IPS-11a (cell line): ENCODE results near the gene TMEM156.

Source experiments
- H3K4me3 ChIP-seq: one replicate; pipeline ENCODE4 v1.5.1; 2013; ENCODE audit warnings: low read depth, low read length, control low read depth

The TMEM156 gene, protein sequence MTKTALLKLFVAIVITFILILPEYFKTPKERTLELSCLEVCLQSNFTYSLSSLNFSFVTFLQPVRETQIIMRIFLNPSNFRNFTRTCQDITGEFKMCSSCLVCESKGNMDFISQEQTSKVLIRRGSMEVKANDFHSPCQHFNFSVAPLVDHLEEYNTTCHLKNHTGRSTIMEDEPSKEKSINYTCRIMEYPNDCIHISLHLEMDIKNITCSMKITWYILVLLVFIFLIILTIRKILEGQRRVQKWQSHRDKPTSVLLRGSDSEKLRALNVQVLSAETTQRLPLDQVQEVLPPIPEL

DNA sequence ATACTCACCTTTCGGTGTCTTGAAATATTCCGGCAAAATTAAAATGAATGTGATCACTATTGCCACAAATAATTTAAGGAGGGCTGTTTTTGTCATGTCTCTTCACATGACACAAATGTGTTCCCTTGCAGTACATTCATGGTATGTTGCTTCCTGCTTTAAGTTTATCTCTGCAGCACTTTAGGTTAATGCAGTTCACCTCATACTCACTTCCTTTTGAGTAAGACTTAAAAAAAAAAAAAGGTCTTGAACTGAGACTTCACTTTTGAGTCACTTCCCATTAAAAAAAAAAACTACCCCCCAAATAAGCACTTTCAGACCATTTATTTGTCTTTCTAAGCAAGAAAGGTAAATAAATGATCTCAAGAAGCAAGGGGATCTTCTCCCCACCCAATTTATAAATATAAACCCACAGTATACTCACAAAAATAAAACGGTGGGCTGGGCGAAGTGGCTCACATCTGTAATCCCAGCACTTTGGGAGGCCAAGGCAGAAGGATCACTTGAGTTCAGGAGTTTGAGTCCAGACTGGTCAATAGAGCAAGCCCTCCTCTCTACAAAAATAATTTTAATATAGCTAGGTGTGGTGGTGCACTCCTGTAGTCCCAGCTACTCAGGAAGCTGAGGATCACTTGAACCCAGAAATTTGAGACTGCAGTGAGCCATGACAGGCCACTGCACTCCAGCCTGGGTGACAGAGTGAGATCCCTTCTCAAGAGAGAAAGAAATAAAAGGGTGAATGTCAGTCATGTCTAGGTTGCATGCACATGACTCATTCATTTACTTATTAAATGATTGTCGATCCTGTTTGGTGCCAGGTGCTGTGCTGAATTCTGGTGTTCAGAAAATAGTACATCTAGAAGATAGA, at the start of gene TMEM156:
TMEM156 (minus strand) TSS at position 192 of the 868 bp plus-strand sequence; CDS start at position 96, 96 bp downstream.
- H3K4me3 ChIP-seq = no peak within 1 kb of the TSS

DNA sequence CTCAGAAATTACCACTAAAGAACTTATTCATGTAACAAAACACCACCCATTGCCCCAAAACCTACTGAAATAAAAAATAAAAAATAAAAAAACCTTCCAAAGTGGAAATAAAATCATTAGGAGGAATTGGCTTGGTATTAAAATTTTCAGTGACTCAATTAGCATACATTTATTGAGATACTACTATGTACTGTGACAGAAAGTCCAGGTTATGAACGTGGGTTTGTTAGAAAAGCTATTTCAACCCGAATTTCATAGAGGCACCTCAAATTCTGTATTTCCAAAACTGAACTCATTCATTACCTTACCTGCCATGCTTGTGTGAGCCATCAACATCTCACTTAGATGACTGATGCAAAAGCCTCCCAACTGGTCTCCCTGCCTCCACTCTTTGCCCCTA, 46.6 kb upstream of the TMEM156 start:
- H3K4me3 ChIP-seq = no peak overlapping the region

DNA sequence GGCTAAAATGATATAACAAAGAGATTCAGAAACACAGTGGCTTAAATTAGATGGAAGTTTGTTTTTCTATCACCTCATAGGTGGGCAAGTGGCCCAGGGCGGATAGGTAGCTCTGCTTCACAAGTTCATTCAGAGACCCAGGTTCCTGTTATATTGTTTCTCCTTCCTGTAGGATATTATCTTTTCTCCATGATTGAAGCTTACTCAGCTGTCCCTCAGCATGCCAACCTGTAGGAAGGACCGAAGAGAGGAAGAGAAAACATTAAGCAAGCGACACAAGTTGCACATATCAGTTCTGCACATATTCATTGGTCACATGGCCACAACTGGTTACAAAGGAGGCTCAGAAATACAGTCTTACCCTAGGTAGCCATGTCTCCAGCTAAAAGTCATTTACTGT, 36.7 kb upstream of the TMEM156 start:
- H3K4me3 ChIP-seq = no peak overlapping the region

DNA sequence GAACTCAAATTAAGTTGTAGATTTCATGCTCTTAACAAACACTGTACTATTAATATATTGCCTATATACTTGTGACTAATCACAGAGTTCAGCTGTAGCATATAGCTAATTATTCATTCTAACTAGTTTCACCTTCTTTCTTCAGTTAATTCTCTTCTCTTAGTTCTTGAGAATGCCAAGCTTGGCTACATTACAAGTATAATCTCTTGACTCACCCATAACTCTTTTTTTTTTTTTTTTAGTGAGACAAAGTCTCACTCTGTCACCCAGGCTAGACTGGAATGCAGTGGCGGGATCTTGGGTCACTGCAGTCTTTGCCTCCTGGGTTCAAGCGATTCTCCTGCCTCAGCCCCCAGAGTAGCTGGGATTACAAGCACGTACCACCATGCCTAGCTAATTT, 35.2 kb upstream of the TMEM156 start:
- H3K4me3 ChIP-seq = no peak overlapping the region

DNA sequence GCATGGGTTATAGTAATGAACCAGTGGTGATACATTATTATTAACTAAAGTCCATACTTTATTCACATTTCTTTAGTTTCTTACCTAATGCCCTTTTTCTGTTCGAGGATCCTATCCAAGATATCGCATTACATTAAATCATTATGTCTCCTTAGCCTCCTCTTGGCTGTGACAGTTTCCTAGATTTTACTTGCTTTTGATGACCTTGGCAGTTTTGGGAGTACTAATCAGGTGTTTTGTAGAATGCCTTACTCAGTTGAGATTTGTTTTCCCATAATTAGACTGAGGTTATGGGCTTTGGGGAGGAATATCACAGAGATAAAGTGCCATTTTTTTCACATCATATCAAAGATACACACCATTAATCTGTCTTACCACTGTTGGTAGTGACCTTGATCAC, 34.8 kb upstream of the TMEM156 start:
- H3K4me3 ChIP-seq = no peak overlapping the region

DNA sequence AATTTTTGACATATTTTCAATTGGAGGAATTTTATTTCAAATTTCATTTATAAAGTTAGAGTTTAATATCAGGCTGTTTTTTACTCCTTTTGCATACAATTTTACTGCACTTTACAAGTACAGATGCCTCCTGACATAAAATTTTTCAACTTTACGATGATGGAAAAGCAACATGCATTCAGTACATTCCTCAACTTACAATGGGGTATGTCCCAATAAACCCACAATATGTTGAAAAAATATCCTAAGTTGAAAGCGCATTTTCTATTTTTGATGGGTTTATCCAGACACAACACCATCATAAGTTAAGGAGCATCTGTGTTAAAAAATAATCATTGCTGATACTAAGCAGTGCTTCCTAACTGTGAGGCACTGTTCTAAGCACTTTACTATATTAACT, 34.2 kb upstream of the TMEM156 start:
- H3K4me3 ChIP-seq = no peak overlapping the region

DNA sequence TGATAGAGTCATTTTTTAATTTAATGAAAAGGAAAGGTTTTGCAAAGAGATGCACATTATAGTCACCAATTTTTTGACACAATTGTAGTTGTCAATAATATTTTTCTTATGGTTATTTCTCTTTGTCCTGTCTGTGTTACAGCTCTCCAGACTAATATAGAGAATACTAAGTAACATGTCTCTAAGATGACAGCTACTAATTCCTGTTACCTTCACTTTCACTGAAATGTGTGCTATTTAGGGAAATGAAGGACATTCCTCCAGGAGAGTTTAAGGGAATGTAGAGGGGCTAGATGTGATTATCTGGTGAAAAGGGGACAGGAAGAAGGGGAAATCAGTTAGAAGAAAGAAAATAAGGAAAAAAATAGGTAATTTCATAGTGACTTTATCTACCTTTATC, 31.2 kb upstream of the TMEM156 start:
- no peak overlapping the region for H3K4me3 ChIP-seq

DNA sequence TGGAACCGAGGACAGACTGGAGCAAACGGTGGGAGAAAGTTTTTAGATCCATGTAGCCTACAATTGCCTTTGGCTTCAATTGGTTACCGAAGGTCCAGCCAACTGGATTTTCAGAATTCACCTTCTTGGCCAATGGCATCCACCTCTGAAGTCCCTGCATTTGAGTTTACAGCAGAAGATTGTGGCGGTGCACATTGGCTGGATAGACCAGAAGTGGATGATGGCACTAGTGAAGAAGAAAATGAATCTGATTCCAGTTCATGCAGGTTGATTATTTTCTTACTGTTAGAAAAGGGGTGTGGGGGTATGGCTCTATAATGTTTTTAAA, 30.5 kb upstream of the TMEM156 start:
- H3K4me3 ChIP-seq = no peak overlapping the region

DNA sequence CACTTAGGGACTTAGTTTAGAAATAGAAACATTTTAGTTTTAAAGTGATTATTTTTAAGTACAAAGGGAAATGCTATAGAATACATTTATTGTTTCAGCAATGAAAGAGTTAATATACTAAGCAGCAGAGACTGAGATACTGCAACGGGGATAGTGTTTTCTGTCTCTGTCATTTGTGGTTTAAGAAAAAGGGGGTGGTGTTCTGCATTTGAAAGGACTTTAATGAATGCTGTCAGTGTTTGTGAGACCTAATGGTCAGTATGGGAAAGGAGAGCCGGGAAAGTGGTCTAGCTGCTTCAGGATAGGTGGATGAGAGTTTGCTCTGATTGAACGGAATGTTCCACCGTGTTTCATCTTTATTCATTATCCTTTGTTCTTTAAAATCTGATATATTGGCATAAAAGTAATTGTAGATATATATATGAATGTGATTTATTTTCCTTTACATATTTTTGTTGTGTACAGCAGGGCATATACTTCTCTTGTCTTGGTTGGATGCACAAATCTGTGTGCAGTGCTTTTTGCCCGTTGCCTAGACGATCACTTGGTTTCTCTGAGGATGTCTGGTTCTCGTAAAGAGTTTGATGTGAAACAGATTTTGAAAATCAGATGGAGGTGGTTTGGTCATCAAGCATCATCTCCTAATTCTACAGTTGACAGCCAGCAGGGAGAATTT, 30.0 kb upstream of the TMEM156 start, which contains the start of gene KLHL5:
KLHL5 (plus strand) TSS at position 139 of the 676 bp plus-strand sequence; CDS start at position 560, 421 bp downstream.
- H3K4me3 ChIP-seq = no peak within 1 kb of the TSS

DNA sequence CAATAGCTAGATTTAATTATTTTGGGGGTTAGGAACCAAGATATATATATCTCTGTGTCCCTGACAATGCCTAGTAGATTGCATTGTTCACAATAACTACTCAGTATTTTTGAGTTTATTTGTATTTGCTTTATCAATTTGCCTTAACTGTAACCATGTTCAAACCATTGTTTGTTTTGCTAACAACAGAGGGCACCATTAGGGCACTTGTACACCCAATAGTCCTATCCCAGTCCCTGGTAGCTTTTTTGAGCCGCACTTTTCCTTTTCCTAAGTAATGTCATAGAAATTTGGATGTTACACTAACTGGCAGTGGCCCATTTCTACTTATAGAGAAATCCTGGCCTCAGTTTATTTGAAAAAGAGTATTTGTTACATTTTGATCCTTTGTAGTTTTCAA, 29.2 kb upstream of the TMEM156 start:
- no peak overlapping the region for H3K4me3 ChIP-seq

DNA sequence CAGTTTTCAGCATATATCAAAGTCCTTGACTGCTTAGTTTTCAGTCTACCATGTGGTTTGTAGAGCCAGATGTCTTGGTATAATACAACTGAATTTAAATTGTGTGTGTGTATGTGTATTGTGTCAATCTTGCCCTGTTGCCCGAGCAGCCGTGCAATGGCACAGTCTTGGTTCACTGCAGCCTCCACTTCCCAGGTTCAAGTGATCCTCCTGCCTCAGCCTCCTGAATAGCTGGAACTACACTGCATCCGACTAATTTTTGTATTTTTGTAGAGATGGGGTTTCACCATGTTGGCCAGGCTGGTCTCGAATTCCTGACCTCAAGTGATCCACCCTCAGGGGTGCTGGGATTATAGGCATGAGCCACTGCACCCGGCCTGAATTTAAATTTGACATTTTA, 23.8 kb upstream of the TMEM156 start:
- H3K4me3 ChIP-seq = no peak overlapping the region

DNA sequence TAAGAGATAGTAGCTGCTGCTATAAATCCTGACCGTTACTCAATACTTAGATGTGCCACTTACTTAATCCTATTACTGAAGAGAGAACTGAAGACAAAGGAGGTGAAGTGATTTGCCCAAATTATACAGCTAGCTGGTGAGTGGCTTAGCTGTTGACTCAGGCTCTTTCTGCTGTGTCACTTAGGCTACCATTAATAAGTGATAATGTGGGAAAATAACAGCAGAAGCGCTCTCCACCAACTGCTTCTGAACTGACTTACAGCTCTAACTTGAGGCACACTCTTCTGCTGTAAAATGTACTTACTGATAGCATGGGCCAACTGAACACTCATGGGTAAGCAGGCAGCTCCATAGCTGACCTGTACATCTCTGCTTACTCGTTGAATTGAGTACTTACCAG, 22.3 kb upstream of the TMEM156 start:
- H3K4me3 ChIP-seq = no peak overlapping the region

DNA sequence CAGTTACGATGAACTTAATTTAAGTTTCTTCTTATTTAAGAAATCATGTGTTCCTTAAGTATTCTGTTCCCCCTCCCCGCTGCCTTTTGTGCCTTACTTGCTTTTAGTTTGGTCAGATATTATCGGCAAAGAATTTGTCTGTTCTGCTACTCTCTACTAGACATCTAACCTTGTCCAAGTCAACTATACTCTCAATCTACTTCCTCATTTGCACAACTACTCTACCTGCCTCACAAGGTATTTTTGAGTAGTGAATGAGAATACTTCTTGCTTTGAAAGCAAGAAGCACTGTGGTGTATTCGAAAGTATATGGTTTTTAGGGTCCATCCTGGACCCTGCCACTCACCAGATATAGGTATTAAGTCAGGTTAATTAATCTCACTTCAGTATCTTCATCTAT, 21.8 kb upstream of the TMEM156 start:
- no peak overlapping the region for H3K4me3 ChIP-seq

DNA sequence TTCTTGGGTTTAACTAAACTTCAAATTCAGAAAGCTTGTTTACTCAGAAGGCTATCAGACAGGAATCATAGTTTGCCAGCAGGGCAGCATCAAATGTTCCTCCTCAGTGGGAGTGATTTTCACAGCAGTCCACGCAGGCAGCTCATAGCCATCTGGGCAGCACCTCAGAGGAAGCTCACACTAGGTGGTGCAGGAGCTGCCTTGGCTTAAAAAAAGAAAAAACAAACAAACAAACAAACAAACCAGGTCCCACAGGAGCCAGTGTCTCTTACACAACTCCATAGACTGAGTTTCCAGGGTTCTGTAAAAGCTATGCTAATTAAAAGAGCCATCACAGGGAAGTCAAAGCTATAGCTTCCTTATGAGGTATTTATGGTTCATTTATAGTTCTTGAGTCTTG, 19.3 kb upstream of the TMEM156 start:
- no peak overlapping the region for H3K4me3 ChIP-seq

DNA sequence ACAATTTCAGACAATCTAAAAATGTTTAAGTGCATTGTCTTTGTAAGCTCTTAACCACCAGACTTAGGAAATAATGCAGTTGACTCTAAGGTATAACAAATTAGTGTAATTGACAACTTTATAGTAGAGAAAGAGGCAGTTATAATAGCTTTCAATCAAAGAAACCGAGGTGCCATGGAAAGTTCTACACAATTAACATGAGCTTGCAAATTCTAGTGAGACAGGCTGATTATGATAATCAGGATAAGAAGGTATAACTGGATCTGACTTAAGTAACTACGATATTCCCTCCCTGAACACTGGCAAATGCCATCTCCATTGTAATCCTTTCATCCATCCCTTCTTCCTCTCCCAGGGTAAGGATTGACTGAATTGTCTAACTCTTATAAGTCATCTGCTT, 18.4 kb upstream of the TMEM156 start:
- H3K4me3 ChIP-seq = no peak overlapping the region

DNA sequence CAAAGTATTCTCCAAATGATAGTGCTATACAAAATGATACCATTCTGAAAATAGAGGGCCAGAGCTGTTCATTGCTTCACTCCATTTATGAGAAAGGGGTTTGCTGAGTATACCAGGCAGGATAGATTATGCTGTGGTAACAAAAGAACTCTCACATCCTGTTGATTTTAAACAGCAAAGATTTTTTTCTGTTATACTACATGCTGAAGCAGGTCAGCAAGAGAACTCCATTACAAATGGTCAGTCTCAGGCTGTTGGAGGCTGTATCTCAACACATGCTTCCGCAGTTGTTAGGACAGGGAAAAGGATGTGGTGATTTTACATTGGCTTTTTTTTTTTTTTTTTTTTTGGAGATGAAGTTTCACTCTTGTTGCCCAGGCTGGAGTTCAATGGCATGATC, 16.1 kb upstream of the TMEM156 start:
- H3K4me3 ChIP-seq = no peak overlapping the region

DNA sequence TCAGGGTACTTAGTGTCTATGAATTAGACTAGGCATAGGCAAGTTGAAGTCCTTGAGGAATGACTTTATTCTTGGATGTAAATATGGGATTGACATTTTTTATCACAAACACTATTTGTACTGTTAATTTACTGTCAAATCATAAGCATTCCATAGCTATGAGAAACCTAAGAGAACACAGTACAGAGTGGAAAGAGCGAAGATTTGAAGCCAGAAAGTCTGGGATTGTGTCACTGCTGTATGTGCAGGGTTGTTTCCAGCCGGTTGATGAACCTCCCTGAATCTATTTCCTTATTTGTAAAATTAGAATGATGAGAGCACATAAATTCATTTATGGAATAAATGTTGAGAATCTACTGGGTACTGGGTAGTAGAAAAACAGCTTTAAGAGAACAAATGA, 15.5 kb upstream of the TMEM156 start:
- no peak overlapping the region for H3K4me3 ChIP-seq

DNA sequence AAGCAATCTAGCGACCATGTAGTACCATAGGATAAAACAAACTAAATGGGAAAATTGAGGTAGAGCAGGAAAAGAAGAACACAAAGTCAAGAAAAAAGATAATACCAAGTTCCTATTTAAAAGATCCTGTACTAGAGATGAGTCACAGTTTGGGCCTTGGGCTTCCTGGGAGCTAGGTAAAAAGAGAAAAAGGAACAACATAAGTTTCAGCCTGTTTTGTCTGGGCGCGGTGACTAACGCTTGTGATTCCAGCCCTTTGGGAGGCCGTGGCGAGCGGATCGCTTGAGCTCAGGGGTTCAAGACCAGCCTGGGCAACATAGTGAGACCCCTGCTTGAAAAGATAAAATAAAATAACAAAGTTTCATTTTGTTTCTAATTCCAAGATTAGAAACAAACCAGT, 14.0 kb upstream of the TMEM156 start:
- no peak overlapping the region for H3K4me3 ChIP-seq

DNA sequence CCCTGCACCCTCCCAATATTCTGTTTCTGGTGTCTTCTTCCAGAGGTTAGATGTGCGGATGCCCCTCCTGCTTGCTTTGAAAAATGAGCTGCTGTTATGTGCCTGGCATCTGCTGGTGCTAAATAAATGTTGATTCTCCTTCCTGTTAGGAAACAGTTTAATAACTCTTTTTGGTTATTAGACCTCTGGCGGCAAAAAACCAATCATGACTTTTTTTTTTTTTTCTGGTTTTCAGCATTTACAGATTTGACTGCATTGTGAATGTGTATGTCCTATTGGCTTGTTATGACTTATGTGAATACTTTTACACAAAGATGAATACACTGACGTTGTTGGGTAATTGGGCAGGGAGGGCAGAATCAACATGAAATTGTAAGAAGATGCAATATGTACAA, 13.6 kb upstream of the TMEM156 start:
- H3K4me3 ChIP-seq = peak overlapping the region; percentile 55

DNA sequence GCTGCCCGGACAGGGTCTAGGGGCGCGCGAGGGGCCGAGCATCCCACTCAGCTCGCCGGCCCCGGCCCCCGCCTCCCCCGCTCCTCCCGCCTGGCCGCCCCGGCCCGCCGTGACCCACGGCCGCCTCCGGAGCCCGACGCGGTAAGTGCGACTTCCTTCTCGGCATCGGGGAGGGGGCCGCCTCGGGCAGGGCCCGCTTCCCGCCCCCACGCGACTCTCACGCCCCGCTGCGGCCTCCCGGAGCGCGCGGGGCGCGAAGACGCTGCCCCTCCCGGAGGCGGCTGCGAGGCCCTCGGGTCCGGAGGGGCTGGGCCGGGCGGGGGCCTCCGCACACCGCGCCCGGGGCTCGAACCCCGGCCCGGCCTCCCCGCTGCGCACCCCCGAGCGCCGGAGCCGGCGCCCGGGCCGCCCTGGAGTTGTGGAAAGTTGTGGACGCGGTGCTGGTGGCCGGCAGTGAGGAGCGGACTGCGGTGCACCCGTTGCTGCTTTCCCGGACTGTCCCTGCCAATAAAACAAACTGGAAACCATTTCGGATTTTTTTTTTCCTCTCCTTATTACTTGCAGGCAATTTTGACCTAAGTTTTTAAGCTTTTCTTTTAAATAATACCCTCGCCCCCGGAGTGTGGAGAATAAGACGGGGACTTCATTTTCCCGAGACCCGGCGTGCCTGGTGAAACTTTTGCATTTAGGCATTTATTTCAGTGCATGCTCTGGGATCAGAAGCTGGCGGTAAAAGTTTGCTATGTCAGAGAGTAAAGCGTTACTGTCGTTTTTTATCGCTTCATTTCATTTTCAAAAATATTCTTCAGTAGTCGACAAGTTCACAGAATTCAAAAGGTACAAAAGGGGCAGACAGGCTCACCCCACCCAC, 13.0 kb upstream of the TMEM156 start:
- H3K4me3 ChIP-seq = peak overlapping the region; percentile 55
